ENCODE results near the gene NUP210. TPM values are rescaled to one million over a fixed set of nuclear protein-coding genes. Genes with fewer than 3 reads are reported as not detected.

The NUP210 gene
- polyA plus RNA-seq, 1 donor = 8.7 TPM

DNA sequence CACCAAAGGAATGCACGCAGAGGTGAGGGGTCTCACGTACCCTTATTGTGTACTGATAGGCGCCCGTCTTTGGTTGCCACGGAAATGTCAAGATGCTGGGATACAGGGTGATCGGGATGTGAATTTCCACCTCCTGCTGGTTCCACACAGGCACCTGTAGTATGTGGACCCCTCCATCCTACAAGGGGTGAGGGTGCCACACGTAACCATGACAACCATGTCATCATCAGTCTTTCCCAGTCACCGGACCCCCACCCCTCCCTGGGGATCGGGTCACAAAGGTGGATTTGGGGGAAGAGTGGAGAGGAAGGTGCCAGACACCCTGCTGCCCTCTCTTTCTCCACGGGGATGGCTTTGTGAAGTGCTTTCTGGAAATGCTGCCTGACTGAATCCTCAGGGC, 44.7 kb downstream of the NUP210 start:
- DNase-seq (ENCODE audit: low read depth) = no peak

- no peak for DNase-seq (ENCODE audit: low read depth)
These were observed 46.0 kb downstream of the NUP210 start for GRCh38 chr3:13373975-13374586.

DNA sequence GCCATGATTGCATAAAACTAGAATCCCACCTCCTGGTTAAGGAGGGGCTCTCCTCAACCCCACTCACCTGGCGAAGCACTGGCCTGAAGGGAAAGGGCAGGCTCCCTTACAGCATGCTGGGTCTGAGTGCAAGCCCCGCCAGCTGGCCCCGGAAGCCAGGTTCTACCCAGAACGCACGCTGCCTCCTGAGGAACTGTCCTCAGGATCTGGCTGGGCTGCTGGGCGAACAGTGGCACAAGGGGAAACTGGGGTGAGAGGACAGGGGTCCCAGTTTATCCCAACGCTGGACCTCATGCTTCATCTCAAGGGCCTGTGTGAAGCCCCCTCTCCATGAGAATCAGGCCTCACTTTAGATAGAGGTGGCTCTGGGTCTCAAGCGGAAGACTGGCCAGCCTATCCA, 47.5 kb downstream of the NUP210 start:
- DNase-seq (ENCODE audit: low read depth) = no peak

- DNase-seq (ENCODE audit: low read depth) = no peak
These were observed 48.0 kb downstream of the NUP210 start for GRCh38 chr3:13372126-13372525.

DNA sequence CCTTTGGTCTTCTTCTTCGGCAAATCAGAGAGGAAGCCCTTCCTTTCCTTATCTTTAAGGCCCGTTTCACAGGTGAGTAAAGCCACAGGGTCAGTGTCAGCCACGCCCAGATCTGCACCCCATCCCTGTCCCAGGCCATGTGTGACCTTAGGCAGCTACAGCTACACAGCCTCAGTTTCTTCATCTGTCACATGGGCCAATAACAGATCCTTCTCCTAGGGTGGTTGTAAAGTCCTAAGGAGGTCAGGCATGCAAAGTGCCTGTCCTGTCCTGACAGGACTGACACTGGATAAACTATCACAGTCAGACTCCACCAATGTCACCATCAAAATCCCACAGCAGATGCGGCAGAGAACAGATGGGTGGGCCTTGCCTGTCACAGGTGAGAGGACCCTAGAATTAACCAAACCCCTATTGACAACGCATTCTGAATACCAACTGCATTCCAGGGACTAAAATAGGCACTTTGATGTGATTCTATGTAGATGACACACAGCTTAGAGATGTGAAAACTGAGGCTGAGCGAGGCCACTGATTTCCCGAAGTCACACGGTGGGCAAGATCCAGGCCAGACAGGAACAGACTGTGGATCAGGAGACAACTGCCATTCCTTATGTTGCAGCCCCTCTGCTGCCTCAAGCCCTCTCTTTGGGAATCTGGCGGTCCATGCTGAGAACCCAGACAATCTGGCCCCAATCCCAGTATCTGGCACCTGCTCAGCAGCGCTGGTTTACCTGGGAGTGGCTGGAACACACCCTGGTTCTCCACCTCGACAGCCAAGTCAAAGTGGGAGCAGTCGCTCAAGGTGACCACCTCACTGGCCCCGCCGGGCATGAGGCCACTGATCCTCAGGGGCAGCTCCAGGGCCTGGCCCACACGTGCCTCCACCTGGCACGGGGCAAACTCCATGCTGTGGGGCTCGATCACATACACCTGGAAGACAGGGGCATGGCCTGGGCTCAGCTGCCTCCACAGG, 48.7 kb downstream of the NUP210 start:
- no peak for DNase-seq (ENCODE audit: low read depth)

DNA sequence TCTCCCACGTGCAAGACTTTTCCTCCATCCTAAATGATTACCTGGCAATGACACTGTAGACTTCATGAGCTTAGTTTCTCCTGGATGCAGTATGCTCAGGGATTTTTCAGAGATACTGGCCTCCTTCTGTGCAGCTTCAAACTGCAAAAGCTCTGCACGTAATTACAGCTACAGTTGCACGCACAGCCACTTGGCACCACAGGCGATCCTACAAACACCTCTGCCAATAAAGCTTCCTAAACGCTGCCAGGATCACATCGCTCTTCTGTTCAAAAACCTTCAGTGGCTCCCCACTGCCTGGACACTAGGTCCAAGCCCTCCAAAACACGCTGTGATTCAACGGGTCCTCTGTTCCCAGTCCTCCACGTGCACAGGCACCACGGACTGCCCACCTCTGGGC, 49.5 kb downstream of the NUP210 start:
- DNase-seq (ENCODE audit: low read depth) = no peak

DNA sequence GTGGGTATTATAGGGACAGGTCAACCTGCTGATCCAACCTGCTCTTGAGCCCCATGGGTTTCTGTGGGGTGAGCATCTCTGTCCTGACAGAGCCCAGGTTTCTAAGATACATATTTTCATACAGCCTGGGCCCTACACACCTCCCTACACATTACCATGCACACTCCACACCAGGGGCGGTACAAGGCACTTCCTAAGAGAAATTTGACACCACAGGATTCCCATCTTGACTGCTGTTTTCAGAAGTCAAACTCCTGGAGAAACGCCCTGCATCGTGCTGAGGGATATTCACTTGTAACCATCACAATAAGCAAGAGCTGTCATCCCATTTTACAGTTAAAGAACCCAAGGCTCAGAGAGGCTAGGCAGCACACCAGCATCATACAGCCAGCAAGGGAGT, 50.1 kb downstream of the NUP210 start:
- no peak for DNase-seq (ENCODE audit: low read depth)

DNA sequence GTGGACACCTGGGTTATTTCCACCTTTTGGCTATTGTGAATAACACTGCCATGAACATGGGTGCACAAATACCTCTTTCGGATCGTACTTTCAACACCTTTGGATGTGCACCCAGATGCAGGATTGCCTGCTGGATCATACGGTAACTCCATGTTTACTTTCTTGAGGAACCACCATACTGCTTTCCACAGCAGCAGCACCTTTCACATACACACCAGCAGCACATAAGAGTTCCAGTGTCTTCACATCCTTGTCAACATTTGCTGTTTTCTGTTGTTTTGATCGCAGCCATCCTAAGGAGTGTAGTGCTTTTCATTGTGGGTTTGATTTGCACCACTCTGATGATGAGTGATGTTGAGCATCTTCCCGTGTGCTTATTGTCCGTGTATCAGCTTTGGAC, 51.3 kb downstream of the NUP210 start:
- no peak for DNase-seq (ENCODE audit: low read depth)

DNA sequence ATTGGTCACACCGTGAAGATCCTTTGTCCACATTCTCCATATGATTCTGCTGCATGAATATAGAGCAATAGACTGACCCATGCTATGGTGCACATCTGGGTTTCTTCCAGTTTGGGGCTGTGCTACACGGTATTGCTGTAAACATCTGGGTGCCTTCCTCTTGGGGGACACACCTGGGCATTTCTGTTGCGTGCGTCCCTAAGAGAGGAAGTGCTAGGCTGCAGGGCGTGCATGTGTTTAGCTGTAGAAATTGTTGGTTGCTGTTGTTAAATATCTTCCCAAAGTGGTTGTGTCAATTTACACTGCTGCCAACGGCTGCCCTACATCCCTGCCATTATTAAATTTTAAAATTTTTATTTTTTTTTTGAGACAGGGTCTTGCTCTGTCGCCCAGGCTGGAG, 52.4 kb downstream of the NUP210 start:
- DNase-seq (ENCODE audit: low read depth) = no peak

- DNase-seq (ENCODE audit: low read depth) = no peak
These were observed 54.4 kb downstream of the NUP210 start for GRCh38 chr3:13365390-13366379.

GRCh38 chr3:13364602-13365271, 55.4 kb downstream of the NUP210 start:
- DNase-seq (ENCODE audit: low read depth) = no peak

- DNase-seq (ENCODE audit: low read depth) = no peak
These were observed 57.6 kb downstream of the NUP210 start for GRCh38 chr3:13362551-13362950.

- DNase-seq (ENCODE audit: low read depth) = no peak
These were observed 60.2 kb downstream of the NUP210 start for GRCh38 chr3:13359916-13360315.

DNA sequence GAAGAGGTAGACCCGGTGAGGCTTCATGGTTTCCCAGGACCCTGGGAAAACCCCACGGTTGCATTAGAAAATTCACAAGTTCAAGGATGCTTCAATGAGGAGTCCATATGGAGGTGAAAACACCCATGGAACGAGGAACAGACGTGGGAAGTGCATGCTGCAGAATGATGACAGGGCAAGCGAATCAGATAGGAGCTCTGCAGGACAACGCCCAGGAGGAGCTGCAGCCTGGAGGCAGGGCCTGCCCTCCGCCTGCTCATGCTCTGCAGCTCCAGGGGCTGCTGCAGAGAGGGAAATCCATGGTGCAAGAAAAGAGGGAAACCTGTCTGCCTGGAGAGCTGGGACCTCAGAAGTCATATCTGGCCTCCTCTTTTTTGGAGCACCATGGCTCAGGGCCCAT, 61.5 kb downstream of the NUP210 start:
- no peak for DNase-seq (ENCODE audit: low read depth)

DNA sequence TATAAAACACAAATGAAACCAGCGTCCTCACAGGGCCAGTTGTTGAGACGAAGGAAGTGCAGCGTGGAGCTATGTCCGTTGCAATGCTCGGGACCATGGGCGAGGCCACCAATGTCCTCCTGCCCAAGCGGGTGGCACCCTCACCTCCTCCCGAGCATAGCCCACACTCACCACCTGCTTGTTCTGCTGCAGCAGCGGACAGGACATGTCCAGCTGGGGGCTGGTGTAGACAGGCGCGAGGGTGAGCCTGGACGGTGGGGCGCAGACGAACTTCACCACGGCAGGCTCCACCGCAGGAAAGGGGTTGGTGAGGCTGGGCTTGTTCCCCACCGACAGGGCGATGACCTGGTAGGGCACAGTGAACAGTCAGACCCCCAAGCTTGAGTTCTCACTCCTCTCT, 62.1 kb downstream of the NUP210 start:
- no peak for DNase-seq (ENCODE audit: low read depth)

GRCh38 chr3:13357074-13357473, 63.0 kb downstream of the NUP210 start:
- DNase-seq (ENCODE audit: low read depth) = no peak

GRCh38 chr3:13353936-13354542, 66.1 kb downstream of the NUP210 start:
- no peak for DNase-seq (ENCODE audit: low read depth)

GRCh38 chr3:13353506-13353905, 66.6 kb downstream of the NUP210 start:
- DNase-seq (ENCODE audit: low read depth) = no peak

- no peak for DNase-seq (ENCODE audit: low read depth)
These were observed 67.4 kb downstream of the NUP210 start for GRCh38 chr3:13352621-13353131.

DNA sequence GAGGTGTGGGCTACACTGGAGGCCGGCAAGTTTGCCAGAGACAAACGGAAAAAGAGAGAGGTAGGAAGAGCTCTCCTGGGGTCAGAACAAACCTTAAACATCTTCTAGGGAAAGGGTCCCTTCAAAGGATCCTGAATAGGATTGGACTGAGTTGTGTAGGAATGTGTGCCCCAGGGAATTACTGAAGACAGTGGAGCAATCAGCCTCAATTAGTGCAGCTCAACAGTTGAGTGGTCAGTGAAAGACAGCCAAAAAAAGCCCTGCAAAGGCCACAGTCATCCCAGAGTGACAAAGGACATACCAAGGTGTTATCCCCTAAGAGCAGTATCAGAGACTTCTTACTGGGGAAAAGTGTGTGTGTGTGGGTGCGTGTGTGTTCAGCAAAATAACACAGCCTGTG, 70.3 kb downstream of the NUP210 start:
- no peak for DNase-seq (ENCODE audit: low read depth)
